Activated T-helper 1 cell treated with Interleukin-2 at 50 U/mL for 16 hours (primary cell): ENCODE data around the gene PSG1.
"Not testable (repeated sequence)": the region's sequence is repeated elsewhere in the genome, so short reads cannot be mapped to it uniquely, and the experiment has no call there.

Experiments
- DNase-seq: peaks from one replicate; pipeline ENCODE4 v3.0.0-alpha.2; 2020; ENCODE audit warnings: low read depth

PSG1 gene

GRCh38 chr19:42881279-42881678, 1.8 kb upstream of the PSG1 start:
- not testable (repeated sequence) for DNase-seq

DNA sequence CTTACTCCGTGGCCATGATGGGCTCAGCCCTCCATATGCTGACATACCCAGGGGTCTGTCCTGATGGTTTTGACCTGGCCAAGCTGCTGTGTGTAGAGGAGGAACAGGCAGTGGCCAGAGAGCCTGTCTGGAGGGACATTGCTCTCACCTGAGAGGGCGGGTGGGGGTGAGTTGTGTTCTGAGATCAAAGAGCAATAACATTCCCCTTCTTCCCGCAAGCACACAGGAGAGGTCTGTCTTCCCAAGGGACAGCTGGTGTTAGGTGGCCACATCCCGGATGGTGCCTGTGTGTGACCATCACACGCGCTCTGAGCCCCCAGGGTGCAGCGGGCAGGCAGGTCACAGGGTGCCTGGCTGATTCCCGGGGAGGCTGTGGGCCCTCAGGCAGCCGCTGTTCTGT, 1.1 kb upstream of the PSG1 start:
- DNase-seq, result not testable (repeated sequence)

DNA sequence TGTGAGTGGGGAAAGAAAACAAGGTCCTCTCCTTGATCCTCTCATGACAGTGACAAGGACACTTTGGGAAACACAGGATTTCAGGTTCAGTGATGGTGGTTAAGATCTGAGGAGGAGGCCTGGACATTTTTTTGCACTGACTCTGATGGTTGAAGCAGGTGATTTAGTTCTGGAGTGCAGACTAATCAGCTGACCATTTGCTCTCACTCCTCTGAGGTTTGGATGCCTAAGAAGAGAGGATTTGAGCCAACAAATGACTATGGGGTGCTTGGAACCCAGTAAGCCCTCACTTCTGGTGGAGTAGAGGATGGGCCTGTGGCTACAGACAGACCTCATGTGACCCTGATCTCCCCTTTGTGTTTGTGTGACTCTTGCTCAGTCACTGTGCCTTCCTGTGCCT, 2.9 kb downstream of the PSG1 start:
- DNase-seq, result not testable (repeated sequence)

DNA sequence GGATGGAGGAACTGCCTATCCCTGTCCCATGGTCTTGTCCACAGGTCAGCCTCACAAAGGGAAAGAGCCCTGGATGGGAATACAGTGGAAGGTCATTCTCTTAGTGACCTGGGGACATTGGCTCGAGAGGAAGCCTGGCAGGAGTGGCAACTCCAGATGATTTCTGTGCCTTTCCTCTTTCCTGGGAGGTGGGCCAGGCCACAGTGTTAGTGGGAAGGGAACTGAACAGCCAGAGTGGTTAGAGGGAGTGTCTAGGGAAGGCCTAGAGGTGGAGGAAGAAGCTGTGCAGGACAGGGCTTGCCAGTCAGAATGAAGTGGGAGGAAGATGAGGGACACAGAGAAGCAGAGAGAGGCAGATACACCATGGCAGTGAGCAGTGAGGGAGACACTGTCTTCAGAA, 3.6 kb downstream of the PSG1 start:
- not testable (repeated sequence) for DNase-seq

- DNase-seq, result not testable (repeated sequence)
These were observed 4.4 kb downstream of the PSG1 start for GRCh38 chr19:42874901-42875813.

DNA sequence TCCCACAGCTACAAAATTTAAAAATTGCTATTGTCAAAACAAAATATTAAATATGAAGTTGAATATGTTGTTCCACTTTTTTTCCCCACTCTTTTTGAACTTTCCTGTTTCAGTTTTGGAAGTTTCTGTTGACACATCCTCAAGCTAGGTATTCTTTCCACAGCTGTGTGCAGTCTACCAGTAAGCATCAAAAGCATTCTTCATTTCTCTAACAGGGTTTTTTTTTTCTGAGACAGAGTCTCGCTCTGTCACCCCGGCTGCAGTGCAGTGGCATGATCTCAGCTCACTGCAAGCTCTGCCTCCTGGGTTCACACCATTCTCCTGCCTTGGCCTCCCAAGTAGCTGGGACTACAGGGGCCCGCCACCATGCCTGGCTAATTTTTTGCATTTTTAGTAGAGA, 5.4 kb downstream of the PSG1 start:
- not testable (repeated sequence) for DNase-seq

GRCh38 chr19:42872608-42873007, 6.9 kb downstream of the PSG1 start:
- DNase-seq, result no peak

- DNase-seq, result no peak
These were observed 22.0 kb downstream of the PSG1 start for GRCh38 chr19:42857544-42857867.

GRCh38 chr19:42856866-42857543, 22.5 kb downstream of the PSG1 start:
- DNase-seq, result not testable (repeated sequence)

GRCh38 chr19:42854745-42855144, 24.8 kb downstream of the PSG1 start:
- DNase-seq, result not testable (repeated sequence)

- DNase-seq, result not testable (repeated sequence)
These were observed 26.3 kb downstream of the PSG1 start for GRCh38 chr19:42853231-42853630.

GRCh38 chr19:42852821-42853220, 26.7 kb downstream of the PSG1 start:
- not testable (repeated sequence) for DNase-seq

- DNase-seq, result not testable (repeated sequence)
These were observed 27.7 kb downstream of the PSG1 start for GRCh38 chr19:42851718-42852280.

DNA sequence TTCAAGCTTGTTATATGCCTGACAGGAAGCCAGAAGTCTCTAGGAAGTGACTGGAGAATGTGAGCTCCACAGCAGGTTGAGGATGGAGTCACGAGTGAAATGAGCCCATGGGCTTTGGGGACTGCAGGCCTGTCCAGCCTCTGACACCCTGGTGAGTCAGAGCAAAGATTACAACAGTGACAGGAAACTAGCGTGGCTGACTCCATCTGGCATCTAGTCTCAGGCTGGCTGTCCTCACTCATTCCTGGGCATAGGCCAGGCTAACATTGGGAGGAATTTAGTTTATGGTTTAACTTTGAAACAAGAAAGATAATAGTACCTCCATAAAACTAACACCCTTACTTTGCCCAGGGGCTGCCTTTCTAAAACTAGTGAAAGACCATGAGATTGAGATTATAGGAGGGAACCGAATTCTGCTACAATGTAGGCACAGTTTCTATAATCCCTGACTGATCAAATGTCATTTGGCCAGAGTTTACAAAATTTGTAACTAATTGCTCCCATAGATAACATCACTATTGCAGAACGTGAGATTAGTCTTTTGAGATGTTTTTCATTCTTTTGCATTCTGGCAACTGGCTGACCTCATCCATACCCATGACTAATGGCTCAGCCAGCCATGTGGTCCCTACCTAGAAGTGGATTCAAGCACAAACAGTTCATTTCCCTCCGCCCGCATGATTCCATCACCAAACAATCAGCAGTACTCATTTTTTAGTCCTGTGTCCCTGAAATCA, 28.4 kb downstream of the PSG1 start:
- no peak for DNase-seq

GRCh38 chr19:42846597-42846996, 32.9 kb downstream of the PSG1 start:
- DNase-seq, result no peak

GRCh38 chr19:42843631-42844030, 35.9 kb downstream of the PSG1 start:
- not testable (repeated sequence) for DNase-seq

DNA sequence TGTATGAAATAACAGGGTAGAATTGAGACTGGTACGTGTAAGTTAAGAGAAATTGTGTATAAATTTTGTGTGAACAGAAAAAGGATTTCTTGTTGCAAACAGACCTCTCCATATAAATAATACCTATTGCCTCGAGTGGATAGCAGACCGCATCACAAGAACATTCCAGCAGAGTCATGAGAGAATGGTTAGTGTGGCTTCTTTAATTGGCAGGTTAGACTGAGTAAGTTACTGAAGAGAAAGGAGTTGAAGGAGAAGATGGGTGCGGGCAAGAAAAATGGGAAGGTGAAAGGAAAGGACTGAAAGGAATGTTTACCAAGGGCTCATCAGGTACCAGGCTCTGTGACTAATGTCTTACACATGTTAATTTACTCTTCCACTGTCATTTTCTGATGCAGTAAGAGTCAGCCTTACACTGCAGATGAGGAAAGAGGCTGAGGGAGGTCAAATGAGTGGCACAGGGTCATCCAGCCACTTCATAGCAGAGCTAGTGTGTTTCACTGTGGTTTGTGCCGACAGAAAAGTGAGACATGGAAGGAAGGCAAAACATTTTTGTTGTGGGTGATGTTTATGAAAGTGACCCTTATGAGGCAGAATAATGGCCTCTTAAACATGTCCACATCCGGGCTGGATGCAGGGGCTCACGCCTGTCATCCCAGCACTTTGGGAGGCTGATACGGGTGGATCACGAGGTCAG, 46.6 kb downstream of the PSG1 start:
- DNase-seq, result not testable (repeated sequence)

- not testable (repeated sequence) for DNase-seq
These were observed 47.4 kb downstream of the PSG1 start for GRCh38 chr19:42832023-42832680.

DNA sequence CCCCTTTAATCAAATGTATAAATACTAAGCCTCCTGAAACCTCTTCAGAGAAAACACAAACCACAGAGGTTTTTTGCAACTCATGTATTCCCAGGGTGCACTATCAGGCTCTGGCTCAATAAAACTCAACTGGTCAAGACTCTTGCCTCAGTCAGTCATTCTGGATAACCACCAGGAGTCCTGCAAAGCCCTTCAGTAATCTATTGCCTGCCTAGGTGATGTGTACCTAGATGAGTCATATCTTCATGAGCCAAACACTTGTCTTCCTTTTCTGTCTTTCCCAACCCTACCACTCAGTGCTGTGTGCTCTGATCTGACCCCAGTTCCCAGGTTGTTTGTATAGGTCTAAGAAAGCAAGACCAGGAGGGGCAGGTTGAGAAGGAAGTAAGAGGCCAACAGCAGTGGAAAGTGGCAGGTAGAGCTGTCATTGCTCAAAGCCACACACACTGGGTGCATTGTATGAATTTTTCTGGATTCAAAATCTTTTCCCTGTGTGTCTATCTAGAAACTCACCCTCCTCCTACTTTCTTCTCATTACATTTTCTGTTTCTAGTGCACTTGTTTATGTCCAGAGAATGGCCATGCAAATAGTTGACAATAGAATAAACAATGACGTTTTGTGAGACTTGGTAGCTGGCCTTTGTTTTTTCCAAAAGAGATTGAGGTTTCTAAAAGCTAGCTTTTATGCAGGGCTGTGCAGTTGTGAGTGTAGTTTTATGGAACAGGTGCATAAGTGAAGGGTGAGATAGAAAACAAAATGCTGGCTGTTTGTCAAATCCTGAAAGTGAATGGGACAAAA, 48.1 kb downstream of the PSG1 start:
- no peak for DNase-seq

DNA sequence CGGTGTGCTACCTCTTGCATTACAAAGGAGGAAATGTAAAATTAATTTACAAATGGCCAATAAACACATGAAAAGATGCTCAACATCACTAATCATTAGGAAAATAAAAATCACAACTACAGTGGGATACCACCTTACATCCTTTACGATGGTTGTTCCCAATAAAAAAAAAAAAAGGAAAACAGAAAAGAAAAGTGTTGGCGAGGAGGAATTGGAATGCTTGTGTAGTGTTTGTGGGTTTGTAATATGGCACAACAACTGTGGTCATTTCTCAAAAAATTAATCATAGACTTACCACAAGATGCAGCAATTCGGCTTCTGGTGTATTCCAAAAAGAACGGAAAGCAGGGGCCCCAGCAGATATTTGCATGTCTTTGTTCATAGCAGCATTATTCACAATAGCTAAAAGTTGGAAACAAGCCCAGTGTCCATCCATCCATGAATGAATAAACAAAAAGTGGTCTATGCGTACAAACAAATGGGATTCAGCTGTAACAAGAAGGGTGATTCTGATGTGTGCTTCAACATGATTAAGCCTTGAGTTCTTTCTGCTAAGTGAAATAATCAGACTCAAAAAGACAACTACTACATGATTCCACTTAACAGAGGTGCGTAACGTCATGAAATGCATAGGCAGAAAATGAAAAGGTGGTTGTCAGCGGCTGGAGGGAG, 58.1 kb downstream of the PSG1 start:
- DNase-seq, result not testable (repeated sequence)
